GM04503 (cell line): ENCODE data around the gene ZNF774.
"Not testable (repeated sequence)": the region's sequence is repeated elsewhere in the genome, so short reads cannot be mapped to it uniquely, and the experiment has no call there.

Experiments
- DNase-seq: peaks from one replicate; pipeline ENCODE4 v3.0.0-alpha.2; 2012; ENCODE audit warnings: low read depth

The ZNF774 gene

DNA sequence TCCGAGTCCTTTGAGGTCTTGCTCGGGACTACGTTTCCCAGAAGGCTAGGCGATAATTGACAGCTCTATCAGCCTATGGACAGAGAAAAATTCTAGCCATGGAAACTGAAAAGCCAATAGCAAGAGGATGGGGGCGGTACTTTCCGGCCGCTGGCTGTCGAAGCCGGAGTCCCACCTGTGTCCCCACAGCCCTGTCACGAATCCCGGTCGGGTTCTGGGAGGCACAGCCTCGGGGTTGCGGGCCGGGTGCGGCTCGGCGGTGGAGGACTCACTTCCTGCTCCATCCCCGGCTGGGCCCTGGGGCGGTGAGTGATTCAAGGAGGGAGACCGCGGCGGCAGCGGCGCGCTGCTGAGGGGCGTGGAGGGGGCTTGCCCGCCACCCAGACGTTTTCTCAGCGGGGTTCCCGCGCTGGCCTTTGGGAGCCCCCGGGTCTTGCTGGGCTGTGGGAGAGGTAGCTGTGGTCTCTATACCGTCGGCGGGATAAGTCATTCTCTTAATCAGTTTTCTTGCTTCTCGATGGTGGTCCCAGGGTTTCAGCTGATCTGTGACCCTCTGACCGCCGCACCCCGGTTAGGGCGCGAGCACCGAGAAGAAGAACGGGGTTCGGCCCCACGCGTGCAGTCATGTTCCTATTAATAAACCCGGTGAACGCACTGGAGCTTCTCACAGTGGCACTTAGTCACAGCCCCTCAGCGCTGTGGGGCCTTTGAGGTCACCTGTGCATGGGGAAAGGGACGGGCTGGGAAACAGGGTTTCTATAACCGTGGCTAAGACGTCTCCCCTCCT is at the start of gene ZNF774:
TSS of gene ZNF774 (plus strand) at position 178 of the 787 bp plus-strand sequence. CDS start 2,377 bp downstream, outside the sequence.
- peak; percentile 71 for DNase-seq

DNA sequence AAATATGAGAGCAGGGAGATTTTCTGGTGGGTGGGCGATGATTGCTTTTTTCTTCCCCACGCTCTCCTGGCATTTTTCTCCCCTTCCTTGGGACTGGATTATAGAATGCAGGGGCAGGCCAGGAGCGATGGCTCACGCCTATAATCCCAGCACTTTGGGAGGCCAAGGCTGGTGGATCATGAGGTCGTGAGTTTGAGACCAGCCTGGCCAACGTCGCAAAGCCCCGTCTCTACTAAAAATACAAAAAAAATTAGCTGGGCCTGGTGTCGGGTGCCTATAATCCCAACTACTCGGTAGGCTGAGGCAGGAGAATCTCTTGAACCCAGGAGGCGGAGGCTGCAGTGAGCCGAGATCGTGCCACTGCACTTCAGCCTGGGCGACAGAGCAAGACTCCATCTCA is 46.7 kb upstream of the ZNF774 start:
- not testable (repeated sequence) for DNase-seq

DNA sequence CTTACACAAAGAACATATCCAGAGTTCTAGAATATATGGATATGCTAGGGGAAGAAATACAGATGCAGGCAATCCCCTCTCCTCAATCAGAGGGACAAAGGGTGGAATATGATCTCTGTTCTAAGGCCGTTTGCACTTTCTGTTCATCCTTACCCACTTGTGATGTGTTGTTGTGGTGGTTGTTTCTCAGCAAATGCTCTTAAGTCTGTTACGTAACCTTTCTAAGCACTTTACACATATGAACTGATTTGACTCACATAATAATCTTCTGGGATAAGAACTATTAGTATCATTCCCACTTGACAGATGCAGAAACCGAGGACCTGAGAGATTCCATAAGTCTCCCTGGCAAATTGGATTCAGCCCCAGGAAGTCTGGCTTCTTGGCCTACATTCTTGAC is 46.2 kb upstream of the ZNF774 start:
- no peak for DNase-seq

DNA sequence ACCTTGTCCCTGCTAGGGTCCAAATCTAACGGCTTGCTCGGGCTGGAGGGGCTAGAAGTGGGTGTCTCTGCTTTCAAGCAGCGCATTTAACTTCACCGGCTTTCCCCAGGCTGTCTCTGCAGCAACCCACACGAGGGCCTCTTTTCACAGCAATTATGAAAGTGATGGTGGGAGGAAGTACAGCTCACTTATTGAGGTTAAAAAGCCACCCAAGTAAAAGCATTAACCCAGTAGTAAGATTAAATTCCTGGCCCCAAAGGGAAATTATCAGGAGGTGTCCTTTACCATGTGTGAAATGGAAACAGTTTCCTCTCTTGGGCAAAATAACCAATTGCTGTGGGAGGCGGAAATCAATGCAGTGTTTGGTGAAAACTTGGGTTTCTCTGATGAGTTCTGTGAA is 45.5 kb upstream of the ZNF774 start:
- DNase-seq: no peak

DNA sequence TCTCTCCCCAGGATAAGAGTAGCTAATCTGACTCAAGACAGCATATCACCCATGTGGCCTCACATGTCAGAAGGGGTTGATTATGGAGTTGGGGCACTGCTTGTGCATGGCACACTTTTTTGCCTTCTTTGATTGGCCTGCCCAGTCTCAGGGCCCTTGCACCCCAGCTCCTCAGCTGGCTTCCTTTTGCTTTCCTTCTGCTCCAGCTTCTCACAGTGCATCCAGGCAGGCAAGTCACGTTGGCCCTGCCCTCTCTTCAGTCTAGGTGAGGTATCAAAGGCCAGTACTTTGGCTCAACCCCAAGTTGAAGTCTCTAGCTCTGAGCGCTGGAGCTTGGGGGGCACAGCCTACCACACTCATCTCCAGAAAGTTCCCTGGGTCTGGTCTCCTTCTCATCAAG is 44.4 kb upstream of the ZNF774 start:
- DNase-seq: no peak

DNA sequence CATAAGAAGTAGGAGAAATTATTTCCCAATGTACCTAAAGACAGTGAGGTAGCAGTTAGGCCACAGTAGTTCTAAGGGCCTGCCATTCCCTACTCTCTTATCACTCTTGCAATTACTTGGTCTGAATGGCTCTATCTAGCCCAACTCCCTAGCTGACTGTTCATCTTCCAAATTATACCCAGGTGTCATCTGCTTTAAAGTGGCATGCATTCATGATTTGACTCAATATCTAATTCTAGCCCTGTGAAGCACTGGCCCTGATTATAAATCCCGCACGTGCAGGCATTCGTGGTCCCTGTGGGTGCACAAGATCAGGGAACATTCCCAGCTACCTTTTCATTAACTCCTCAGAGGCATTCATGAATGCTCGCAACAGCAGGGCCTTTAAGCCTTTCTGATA is 43.1 kb upstream of the ZNF774 start:
- DNase-seq: no peak

DNA sequence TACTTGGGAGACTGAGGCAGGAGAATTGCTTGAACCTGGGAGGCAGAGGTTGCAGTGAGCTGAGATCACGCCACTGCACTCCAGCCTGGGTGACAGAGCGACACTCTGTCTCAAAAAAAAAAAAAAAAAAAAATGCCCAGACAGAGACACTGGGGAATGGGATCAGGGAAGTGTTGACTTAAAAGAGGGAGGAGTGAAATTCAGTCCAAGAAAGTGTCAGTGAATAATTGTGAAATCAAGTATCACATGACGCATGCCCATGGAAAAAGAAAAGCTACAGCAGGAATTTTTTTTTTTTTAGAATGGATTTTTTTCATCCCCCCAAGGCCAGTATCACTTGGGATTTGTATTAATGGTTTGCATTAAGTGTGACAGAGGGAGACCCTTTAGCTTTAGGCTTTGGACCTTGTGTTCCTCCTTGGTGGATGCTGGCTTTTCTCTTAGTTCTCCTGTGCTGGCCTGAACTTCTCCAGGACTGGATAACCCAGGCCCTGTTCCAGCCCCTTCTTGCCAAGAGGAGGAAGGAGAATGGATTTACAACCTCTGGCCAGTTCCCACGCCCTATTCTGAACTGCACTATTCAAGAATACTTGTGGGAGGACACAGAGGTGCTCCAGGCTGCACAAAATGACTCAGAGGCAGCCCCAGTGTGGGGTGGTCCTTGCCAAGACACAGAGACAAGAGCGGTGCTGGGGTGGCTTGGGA is 36.7 kb upstream of the ZNF774 start:
- DNase-seq: peak; percentile 83

DNA sequence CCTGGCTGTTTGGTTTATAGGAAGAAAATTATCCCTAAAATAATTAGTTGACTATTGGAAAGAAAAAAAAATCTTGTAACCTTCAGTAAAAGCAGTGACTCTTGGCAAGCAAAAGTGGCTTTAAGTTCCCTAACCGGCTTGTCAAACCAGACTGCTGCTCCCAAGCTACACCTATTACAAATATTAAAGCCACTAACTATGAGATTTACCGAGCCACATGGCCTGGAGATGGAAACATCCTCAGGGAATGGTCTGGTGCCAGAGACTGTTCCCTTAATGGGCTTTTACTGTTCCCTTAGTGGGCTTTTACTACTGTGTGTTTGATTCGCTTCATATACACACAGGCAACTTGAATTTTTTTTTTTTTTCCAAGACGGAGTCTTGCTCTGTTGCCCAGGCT is 35.9 kb upstream of the ZNF774 start:
- DNase-seq: no peak

DNA sequence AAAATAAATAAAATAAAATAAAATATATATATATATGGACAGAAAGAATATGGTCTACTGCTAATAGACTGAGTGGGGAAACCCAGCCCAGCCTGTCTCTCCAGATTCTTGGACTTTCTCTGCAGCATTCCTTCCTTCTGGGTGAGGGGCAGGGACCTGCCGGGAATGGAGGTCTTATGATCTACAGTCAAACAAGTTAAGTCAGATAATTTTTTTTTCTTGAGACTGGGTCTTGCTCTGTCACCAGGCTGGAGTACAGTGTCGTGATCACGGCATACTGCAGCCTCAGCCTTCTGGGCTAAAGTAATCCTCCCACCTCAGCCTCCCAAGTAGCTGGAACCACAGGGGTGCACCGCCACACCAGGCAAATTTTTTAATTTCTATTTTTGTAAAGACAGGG is 33.5 kb upstream of the ZNF774 start:
- no peak for DNase-seq

DNA sequence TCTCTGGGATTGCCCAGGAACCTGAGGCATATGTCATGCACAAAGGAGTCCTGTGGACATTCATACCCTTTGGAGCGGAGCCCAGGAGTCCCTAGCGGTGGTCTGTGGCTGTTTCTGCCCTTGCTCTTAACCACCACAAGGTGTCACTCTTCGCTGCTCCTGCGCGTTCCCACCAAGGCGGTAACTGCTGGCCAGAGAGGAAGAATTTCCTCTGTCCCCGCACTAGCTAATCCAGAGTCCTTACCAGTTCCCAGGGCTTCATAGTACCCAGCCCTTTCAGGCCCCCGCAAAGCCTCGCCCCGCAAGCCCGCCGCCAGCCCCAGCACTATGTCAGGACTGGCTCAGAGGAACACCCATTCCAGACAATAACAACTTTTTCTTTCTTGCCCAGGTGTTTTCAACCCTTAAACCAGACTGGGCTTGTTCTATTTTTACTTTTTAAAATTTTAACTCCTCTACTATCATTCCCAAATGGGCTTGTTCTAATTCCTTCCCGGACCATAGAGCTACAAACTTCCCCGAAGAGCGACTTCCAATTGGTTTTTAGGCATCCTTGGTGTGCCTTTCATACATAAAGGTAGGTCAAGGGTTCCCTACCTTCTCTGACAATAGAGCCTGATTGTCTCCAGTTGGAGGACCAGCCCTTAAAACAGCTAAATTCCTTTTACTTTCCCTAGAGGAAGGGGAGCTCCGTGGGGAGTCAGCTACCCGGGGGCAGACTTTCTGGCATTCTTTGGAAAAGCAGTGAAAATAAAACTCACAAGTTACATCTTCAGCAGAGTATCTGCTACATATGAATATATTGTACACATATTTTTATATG is 31.8 kb upstream of the ZNF774 start:
- DNase-seq: peak; percentile 49

DNA sequence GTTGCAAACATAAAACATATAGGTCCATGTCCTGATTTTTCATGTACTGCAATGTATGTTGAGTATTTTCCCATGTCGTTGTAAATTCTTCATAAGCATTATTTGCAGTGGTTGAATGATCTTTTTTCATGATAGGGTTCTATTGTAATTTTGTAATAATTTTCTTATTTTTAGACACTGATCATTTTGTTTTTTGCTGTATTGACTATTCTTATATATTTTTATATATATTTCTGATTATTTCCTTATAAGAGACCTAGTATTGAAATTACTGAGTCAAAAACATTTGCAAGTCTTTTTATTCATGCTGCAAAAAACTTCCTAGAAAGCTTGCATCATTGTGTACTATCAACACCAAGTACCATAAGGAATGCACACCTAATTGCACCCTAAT is 31.2 kb upstream of the ZNF774 start:
- DNase-seq: no peak

DNA sequence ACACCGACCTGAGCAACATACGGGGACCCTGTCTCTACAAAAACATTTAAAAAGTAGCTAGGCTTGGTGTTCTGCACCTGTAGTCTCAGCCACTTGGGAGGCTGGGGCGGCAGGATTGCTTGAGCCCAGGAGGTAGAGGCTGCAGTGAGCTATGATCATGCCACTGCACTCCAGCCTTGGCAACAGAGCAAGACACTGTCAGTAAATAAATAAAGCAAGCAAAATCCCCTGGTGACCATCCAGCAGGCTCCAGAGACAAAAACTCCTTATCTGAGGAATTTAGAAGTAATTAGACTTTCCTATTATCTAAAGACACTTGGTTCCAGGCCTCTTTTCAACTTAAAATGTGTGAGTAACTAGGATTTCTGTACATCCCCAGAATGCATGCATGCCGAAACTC is 29.5 kb upstream of the ZNF774 start:
- no peak for DNase-seq

DNA sequence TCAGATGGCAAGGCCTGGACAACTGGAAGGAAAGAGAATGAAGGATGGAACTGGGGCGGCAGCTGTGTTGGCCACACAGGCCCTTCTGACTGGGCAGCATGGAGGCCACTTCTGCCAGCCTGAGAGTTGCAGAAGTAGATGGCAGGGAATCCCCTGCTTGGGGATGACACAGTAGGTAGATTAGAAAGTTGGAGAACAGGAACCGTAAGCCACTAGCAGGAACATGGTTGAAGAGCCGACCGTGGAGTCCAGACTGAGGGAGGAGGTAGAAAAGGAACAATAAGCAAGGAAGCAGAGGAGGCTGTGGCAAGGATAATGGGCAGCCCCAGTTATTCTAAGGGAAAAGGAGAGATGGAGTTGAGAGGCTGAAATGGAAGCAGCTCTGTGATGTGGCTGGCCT is 26.4 kb upstream of the ZNF774 start:
- no peak for DNase-seq

DNA sequence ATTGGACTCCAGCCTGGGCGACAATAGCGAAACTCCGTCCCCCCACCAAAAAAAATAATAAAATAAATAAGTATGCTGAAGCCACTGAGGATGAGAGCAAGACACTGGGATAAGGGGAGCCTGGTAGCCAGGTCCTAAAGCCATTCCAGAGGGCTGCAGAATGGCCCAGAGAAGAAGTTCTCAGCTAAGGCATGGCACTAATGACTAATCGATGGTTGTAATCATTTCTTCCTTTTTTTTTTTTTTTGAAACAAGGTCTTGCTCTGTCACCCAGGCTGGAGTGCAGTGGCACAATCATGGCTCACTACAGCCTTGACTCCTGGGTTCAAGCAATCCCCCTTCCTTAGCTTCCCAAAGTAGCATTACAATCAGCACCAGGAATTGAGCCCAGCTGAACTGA is 25.6 kb upstream of the ZNF774 start:
- no peak for DNase-seq

DNA sequence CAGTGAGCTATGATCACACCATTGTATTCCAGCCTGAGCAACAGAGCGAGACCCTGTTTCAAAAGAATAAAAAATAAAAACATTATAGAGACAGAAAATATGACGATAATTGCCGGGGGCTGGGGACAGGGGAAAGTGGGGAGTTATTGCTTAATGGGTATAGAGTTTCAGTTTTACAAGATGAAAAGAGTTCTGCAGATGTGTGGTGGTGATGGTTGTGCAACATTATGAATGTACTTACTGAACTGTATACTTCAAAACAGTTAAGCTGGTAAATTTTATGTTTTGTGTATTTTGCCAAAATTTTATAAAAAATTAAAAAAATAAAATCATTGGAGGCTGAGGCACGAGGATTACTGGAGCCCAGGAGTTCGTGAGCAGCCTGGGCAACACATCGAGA is 24.8 kb upstream of the ZNF774 start:
- no peak for DNase-seq

DNA sequence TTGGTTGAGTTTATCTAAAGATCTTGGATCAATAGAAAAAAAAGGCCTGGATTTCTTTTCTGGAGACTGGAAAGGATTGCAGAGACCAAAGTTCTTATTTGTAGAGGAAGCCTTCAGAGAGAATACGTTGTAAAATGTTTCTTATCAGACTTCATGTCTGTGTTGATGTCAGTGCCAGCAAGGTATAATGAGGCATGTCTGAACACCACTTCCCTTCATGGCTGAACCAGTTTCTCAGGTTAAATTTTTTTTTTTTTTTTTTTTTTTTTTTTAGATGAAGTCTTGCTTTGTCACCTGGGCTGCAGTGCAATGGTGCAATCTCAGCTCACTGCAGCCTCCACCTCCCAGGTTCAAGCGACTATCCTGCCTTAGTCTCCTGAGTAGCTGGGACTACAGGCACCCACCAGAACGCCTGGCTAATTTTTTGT is 17.8 kb upstream of the ZNF774 start:
- no peak for DNase-seq

DNA sequence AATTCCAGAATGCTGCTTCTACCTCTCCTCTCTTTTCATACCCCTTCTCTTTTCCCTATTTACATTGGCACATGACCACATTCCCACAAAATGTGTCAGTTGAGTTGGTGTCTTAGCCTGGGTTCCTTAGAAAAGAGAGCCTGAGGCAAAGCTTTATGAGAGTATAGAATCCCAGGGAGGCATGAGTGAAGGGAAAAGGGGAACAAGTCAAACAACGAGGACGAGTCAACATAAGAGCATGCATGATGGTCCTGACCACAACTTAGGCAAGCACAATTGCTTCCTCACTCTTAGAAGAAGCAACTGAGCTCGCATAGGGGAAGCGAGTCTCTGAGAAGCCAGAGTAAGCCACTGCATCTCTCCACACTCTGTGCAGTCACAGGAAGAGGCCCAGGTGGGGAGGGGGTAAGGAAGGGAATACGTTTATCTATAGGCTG is 15.4 kb upstream of the ZNF774 start:
- peak; percentile 33 for DNase-seq

DNA sequence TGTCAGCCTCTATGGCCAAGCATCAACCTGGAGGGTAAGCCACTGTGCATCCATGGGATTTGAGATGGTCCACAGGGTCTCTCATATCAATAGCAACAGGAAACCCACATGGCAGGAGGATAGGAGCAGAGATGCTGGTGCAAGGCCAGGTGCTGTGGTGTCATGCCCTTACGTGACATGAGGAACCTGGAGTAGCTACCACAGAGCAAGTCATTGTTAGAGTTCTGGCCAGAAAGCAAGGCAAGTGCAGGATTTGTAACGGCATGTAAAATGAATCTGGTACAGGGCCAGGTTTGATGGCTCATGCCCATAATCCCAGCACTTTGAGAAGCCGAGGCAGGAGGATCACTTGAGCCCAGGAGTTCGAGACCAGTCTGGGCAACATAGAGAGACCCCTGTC is 14.8 kb upstream of the ZNF774 start:
- no peak for DNase-seq

DNA sequence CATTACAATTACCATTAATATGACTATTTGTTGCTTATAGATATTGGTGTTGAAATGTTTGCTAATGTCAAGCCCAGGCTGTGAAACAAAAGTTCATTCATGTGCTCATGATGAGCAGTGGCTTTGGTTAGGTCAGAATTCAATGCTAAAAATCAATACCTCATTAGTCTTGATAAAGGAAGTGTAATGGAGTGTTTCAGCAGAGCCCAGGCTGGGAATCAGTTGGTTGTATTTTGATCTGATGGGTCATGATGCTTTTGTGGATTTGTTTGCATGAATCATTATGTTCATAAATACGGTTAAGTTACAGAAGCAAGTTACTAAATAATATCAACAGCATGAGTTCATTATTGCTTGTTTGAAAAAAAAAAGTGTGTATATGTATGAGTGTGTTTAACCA is 13.6 kb upstream of the ZNF774 start:
- no peak for DNase-seq

DNA sequence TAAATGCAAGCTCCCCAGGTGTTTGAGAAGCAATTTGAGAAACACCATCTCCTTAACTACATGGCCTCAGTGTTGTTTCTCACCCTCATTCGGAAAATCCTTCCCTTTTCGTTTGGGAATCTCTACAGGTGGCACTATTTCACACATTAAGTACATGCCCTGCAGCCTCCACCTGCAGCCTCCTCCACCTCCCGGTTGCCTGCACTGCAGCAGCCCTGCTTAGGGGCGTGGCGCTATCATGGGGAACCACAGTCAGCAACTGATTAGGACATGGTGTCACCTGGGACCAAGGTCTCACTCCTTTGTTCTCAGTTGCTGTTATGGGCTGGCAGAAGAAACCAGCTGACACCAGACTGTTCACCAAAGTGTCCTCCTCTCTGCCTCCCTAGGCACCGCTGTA is 11.7 kb upstream of the ZNF774 start:
- no peak for DNase-seq

DNA sequence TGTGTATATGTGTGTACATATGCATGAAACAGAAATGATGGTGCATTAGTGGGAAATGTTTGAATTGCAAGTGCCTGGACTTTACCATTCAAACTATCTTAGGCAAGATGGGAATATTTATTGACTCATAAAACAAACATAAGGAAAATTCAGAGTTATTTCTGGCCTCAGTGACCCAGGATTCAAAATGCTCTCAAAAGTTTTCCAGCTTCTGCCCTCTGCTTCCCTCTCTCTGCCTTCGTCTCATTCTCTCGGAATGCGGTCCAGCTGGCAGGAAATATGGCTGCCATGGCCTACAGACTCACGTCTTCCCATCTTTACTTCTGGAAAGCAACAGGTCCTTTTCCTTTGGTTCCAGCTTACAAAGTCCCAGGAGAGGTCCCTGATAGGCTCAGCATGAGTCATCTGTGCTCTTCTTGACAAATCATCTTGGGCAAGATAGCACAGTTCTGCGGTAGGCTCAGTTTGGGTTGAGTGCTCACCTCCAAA is 8.7 kb upstream of the ZNF774 start:
- DNase-seq: no peak

DNA sequence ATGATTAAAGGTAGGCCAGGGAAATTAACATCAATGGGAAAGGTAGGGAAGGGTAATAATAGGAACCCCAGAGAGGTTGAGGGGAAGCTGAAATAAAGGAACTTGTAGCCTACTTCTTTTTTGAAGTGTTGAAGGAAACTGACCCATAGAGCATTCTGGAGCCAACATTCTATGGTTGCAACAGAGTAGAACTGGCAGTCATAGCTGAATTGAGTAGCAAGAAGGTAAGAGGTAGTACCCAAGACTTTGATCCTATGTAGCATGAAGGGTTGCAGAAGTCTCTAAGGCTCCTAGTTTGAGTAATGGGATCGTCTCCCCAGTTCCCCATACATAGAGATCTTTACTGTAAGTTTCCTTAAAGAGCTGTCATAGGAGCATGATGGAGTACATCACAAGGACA is 7.4 kb upstream of the ZNF774 start:
- no peak for DNase-seq

DNA sequence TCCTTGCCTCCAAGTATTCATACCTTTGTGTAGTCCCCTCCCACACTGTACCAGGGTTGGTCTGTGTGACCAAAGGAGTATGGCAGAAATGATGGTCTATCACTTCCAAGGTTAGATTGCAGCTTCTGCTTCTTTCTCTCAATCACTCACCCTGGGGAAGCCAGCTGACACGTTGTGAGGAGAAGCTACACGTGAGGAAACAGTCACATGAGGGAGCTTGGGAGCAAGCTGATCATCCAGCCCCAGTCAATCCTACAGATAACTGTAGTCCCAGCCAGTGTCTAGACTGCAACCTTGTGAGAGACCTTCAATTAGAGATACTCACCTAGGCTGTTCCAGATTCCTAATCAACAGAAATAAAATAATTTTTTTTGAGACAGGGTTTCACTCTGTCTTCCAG is 6.2 kb upstream of the ZNF774 start:
- no peak for DNase-seq
